ENCODE results near the gene HMGN1. TPM values are rescaled to one million over a fixed set of nuclear protein-coding genes. Genes with fewer than 3 reads are reported as not detected.

HMGN1 gene
- total RNA-seq, 1 experiment from 2014 or later = 516 TPM

DNA sequence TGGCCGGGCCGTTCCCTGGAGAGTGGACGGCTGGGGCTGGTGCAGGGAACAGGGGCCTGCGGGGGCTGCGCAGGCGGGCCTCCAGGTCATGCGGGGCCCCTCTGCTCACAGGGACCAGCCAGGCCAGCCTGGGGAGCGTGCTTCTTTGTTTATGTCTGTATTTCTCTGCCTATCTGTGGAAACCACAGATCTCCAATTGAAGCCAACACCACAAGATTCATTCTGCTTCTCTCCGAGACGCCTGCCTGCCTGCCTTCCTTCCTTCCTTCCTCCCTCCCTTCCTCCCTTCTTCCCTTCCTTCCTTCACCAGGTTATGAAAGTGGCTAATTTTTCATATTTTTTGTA, 39.9 kb upstream of the HMGN1 start:
- no peaks in the 10 kb centered on the region for H4K20me1 ChIP-seq (ENCODE audit: control insufficient read depth, insufficient read depth, insufficient read length)
- no peak for DNase-seq
- H2BK20ac ChIP-seq (ENCODE audit: low read depth, low read length, poor library complexity, severe bottlenecking) = no peak overlapping the region
- H2BK120ac ChIP-seq (ENCODE audit: low read depth, low read length, poor library complexity, severe bottlenecking) = no peak overlapping the region
- H2AK5ac ChIP-seq (ENCODE audit: insufficient read length, low read length) = no peak overlapping the region
- no peaks in the 10 kb centered on the region for H3K27me3 Mint-ChIP-seq (ENCODE audit: low read depth)
- no peaks in the 10 kb centered on the region for H3K23me2 ChIP-seq (ENCODE audit: insufficient read length, low read depth, low read length, poor library complexity, severe bottlenecking)
- peaks cover 29 to 34% of the 10 kb centered on the region in 2 experiments for H3K4me1 Mint-ChIP-seq
- H3K4ac ChIP-seq (ENCODE audit: low read depth, low read length) = no peak overlapping the region
- no peak overlapping the region for H4K8ac ChIP-seq (replicated peaks; ENCODE audit: insufficient read length, low read depth, low read length)
- no peak overlapping the region for H3K56ac ChIP-seq (ENCODE audit: insufficient read length, low read depth, low read length)
- no peaks in the 10 kb centered on the region for H3K27me3 ChIP-seq (ENCODE audit: insufficient read depth, low read length)
- no peak overlapping the region for H4K91ac ChIP-seq (ENCODE audit: insufficient read length, low read depth, low read length)
- no peak overlapping the region for H3K14ac ChIP-seq (ENCODE audit: insufficient read depth, low read length)
- H2BK5ac ChIP-seq (ENCODE audit: insufficient read length, low read length) = no peak overlapping the region
- H2AFZ ChIP-seq (ENCODE audit: low read length) = no peak overlapping the region
- H4K5ac ChIP-seq (ENCODE audit: insufficient read length, low read depth, low read length) = no peak overlapping the region
- no peak overlapping the region for H3K9ac ChIP-seq (ENCODE audit: extremely low read depth, insufficient read length, low read length)
- H2BK12ac ChIP-seq (ENCODE audit: insufficient read length, low read depth, low read length) = no peak overlapping the region
- WGBS (ENCODE audit: extremely low coverage, insufficient read length, low lambda C conversion rate) = no CpG with 5 or more reads among the region's 10 CpGs
- H3K4me3 Mint-ChIP-seq = peak overlapping the region in 1 of 2 experiments; percentile 53; a peak in 1 of 5 replicates
- H3K9me3 ChIP-seq (ENCODE audit: control insufficient read depth, low read depth, low read length) = no peaks in the 10 kb centered on the region
- H3K4me1 ChIP-seq (ENCODE audit: insufficient read depth, low read length) = no peaks in the 10 kb centered on the region
- no peaks in the 10 kb centered on the region for H3K9me3 Mint-ChIP-seq
- no peak overlapping the region for H3T11ph ChIP-seq (ENCODE audit: low read length)
- no peak overlapping the region for H3K27ac Mint-ChIP-seq
- no peak overlapping the region for H3K18ac ChIP-seq (ENCODE audit: insufficient read length, low read depth, low read length)
- TF ChIP-seq, protein P1, sequence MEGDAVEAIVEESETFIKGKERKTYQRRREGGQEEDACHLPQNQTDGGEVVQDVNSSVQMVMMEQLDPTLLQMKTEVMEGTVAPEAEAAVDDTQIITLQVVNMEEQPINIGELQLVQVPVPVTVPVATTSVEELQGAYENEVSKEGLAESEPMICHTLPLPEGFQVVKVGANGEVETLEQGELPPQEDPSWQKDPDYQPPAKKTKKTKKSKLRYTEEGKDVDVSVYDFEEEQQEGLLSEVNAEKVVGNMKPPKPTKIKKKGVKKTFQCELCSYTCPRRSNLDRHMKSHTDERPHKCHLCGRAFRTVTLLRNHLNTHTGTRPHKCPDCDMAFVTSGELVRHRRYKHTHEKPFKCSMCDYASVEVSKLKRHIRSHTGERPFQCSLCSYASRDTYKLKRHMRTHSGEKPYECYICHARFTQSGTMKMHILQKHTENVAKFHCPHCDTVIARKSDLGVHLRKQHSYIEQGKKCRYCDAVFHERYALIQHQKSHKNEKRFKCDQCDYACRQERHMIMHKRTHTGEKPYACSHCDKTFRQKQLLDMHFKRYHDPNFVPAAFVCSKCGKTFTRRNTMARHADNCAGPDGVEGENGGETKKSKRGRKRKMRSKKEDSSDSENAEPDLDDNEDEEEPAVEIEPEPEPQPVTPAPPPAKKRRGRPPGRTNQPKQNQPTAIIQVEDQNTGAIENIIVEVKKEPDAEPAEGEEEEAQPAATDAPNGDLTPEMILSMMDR (conservative IDR thresholded peaks at IDR 0.05) = no peak; the same call in 1 of the 3 replicates
- no peaks in the 10 kb centered on the region for H3K79me1 ChIP-seq (ENCODE audit: insufficient read depth, low read depth, low read length, poor library complexity, severe bottlenecking)
- peaks cover 10 to 32% (median 31%) of the 10 kb centered on the region in 3 experiments; a peak in 6 of 7 replicates for H3K36me3 Mint-ChIP-seq (ENCODE audit: insufficient read depth in 1 of 3, low read depth in 3 of 3)
- H3K79me2 ChIP-seq (ENCODE audit: insufficient read depth, low read length) = no peaks in the 10 kb centered on the region
- no peak overlapping the region for H2BK15ac ChIP-seq (ENCODE audit: low read depth, low read length)
- no peak overlapping the region for H3K27ac ChIP-seq (ENCODE audit: insufficient read length, low read depth, low read length)
- no peak overlapping the region for H3K4me2 ChIP-seq (ENCODE audit: insufficient read depth, insufficient read length, low read length)
- no peak overlapping the region for H3K23ac ChIP-seq (ENCODE audit: insufficient read length, low read depth, low read length)

All from H9 (cell line).